ENCODE results near the gene ERI3.

The ERI3 gene

GRCh38 chr1:44230796-44231195, 124.3 kb downstream of the ERI3 start:
- DNase-seq (ENCODE audit: insufficient read length, low spot score) (no peak), FAIRE-seq (no peak)
- TF ChIP-seq, protein P1, sequence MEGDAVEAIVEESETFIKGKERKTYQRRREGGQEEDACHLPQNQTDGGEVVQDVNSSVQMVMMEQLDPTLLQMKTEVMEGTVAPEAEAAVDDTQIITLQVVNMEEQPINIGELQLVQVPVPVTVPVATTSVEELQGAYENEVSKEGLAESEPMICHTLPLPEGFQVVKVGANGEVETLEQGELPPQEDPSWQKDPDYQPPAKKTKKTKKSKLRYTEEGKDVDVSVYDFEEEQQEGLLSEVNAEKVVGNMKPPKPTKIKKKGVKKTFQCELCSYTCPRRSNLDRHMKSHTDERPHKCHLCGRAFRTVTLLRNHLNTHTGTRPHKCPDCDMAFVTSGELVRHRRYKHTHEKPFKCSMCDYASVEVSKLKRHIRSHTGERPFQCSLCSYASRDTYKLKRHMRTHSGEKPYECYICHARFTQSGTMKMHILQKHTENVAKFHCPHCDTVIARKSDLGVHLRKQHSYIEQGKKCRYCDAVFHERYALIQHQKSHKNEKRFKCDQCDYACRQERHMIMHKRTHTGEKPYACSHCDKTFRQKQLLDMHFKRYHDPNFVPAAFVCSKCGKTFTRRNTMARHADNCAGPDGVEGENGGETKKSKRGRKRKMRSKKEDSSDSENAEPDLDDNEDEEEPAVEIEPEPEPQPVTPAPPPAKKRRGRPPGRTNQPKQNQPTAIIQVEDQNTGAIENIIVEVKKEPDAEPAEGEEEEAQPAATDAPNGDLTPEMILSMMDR (IDR thresholded peaks at IDR 0.05; ENCODE audit: insufficient read depth, missing control alignments) = no peak

- DNase-seq (ENCODE audit: insufficient read length, low spot score) (no peak), FAIRE-seq (no peak)
- TF ChIP-seq, protein P1 (IDR thresholded peaks at IDR 0.05; ENCODE audit: insufficient read depth, missing control alignments) = no peak
Measured at GRCh38 chr1:44229435-44230167, 125.5 kb downstream of the ERI3 start.

- DNase-seq (ENCODE audit: insufficient read length, low spot score) (no peak), FAIRE-seq (no peak)
- TF ChIP-seq, protein P1 (IDR thresholded peaks at IDR 0.05; ENCODE audit: insufficient read depth, missing control alignments) = no peak
Measured at GRCh38 chr1:44228218-44228617, 126.8 kb downstream of the ERI3 start.

- FAIRE-seq (no peak), DNase-seq (ENCODE audit: insufficient read length, low spot score) (no peak)
- TF ChIP-seq, protein P1 (IDR thresholded peaks at IDR 0.05; ENCODE audit: insufficient read depth, missing control alignments) = no peak
Measured at GRCh38 chr1:44227211-44227610, 127.8 kb downstream of the ERI3 start.

DNA sequence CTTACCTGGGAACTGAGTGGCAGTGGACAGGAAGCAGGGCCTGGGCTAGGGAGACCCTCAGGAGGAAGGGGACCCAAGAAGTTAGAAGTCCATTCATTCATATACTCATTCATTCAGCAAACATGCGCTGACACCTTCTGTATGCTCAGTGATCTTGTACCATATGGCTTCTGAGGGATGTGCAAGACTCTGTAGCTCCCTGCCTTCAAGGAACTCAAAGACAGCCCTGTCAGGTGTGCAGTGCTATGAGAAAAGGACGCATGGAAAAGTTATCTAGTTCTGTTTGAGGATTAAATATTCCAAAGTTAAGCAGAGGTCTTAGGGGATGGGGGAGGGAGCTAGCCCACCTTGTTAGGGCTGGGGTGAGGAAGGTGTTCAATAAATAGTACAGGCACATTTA, 129.3 kb downstream of the ERI3 start:
- TF ChIP-seq, protein P1 (IDR thresholded peaks at IDR 0.05; ENCODE audit: insufficient read depth, missing control alignments) = no peak
- DNase-seq (ENCODE audit: insufficient read length, low spot score) (no peak), FAIRE-seq (no peak)

GRCh38 chr1:44223187-44223610, 131.9 kb downstream of the ERI3 start:
- DNase-seq (ENCODE audit: insufficient read length, low spot score) (no peak), FAIRE-seq (no peak)
- TF ChIP-seq, protein P1 (IDR thresholded peaks at IDR 0.05; ENCODE audit: insufficient read depth, missing control alignments) = no peak

DNA sequence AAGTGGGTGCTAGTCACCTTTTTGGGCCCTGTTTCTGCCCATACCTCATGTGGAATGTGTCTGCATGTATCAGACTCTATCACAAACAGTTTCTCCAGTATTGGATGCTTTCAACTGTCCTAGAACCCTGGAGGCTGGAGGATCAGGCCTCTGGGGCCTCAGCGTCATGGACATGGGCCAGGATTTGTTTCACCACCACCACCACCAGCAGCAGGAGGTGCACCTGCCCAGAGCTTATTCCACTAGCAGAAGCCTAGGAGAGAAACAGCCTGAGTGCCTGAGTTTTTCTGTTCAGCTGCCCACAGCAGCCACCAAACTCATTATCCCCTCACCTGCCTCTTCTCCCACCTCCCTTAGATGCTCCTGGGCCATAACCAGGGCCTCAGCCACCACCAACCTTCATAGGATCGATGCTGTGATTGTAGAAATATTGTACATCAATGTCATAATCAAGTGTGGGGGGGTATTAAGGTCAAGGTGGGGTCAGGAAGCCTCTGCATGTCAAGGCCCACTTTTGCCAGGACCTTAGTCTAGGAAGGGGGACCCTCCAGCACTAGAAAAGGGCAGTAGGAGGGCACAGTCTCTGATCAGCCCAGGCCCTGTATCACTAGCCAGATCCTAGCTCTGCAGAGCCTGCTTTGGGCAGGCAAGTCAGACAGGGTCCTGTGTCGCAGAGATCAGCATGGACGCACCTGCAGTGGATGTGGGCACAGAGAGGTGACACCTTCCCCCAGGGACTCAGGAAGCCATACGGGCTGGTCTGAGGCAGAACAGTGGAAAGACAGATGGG, 132.5 kb downstream of the ERI3 start:
- TF ChIP-seq, protein P1 (IDR thresholded peaks at IDR 0.05; ENCODE audit: insufficient read depth, missing control alignments) = no peak
- no peak for FAIRE-seq
- DNase-seq (ENCODE audit: insufficient read length, low spot score) = no peak

Measured in D721Med (cell line).